Vagina (tissue), 2 donors: ENCODE results near the gene DACH1. TPM values are rescaled to one million over a fixed set of nuclear protein-coding genes. Genes with fewer than 3 reads are reported as not detected.

Experiments used
- DNase-seq, 2 donors: peaks; one replicate each; pipeline ENCODE4 v3.0.0-alpha.2; 2017; ENCODE audit errors: extremely low spot score in 2 of 2
- H3K27ac ChIP-seq: fragments of 200-600 bp; sonication (generic); one replicate; pipeline ENCODE4 v1.5.1; 2019
- H3K27me3 ChIP-seq: fragments of 200-600 bp; sonication (generic); one replicate; pipeline ENCODE4 v1.5.1; 2019
- H3K36me3 ChIP-seq, 2 donors: fragments of 200-600 bp; sonication (generic); one replicate each; pipeline ENCODE4 v1.5.1; 2017 to 2019
- H3K4me1 ChIP-seq: fragments of 200-600 bp; sonication (generic); one replicate; pipeline ENCODE4 v1.5.1; 2019
- H3K4me3 ChIP-seq, 2 donors: fragments of 200-600 bp; sonication (generic); 1 replicate in 1 of 2; 2 replicates in 1 of 2; pipeline ENCODE4 v1.5.1; 2016 to 2019
- H3K9me3 ChIP-seq: fragments of 200-600 bp; sonication (generic); one replicate; pipeline ENCODE4 v1.5.1; 2019
- POLR2A ChIP-seq, 2 donors: fragments of 450-650 bp; IDR thresholded peaks; one replicate each; pipeline ENCODE4 v1.6.1; 2017; ENCODE audit warnings: antibody characterized with exemption in 2 of 2, mild to moderate bottlenecking in 2 of 2, moderate library complexity in 2 of 2
- POLR2AphosphoS5 ChIP-seq, 2 donors: sonication (generic); formaldehyde crosslinking; IDR thresholded peaks; one replicate each; pipeline ENCODE4 v1.9.0; 2017; ENCODE audit warnings: antibody characterized with exemption in 2 of 2, mild to moderate bottlenecking in 2 of 2, low read depth in 1 of 2; ENCODE audit not compliant: insufficient read depth in 1 of 2
- intact Hi-C: fragments of 100-400 bp; cut with DNase I; formaldehyde crosslinking; loops from one replicate; pipeline ENCODE4 v1.15.1; 2023
- total RNA-seq: library from RNA; depleted of rRNA; stranded (reverse); fragments of >200 nt; gene quantifications from one replicate; pipeline ENCODE4 v1.2.3, GENCODE V29; 2016
- TF ChIP-seq, protein P1 (sequence below), 3 experiments: fragments of 450-650 bp in 2 of 3; fragments of 200-600 bp in 1 of 3; sonication (generic) in 1 of 3; IDR thresholded peaks; one replicate each; pipeline ENCODE4 v1.5.1; 2017 to 2019; ENCODE audit warnings: antibody characterized with exemption in 3 of 3, mild to moderate bottlenecking in 2 of 3, moderate library complexity in 2 of 3

DACH1 gene
- total RNA-seq, 1 donor from 2014 or later: 7.9 TPM

DNA sequence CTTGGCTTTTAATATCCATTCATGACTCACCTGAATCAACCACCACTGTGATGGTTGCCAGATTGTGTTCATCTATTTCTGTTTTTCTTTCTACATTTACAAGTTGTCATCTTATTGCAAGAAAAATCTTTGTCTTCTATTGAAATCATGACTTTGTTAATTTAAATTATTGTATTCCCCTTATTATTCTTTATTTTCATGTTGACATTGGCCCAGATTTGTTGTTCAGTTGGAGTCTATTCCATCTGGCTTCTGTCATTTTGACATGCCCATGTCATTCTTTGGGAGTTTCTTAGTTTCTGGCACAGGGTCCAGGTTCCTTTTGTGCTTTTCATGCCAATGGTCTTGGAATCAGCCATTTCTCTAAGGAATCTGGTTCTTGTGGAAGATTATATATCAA, 19.9 kb upstream of the DACH1 start:
- TF ChIP-seq, protein P1, sequence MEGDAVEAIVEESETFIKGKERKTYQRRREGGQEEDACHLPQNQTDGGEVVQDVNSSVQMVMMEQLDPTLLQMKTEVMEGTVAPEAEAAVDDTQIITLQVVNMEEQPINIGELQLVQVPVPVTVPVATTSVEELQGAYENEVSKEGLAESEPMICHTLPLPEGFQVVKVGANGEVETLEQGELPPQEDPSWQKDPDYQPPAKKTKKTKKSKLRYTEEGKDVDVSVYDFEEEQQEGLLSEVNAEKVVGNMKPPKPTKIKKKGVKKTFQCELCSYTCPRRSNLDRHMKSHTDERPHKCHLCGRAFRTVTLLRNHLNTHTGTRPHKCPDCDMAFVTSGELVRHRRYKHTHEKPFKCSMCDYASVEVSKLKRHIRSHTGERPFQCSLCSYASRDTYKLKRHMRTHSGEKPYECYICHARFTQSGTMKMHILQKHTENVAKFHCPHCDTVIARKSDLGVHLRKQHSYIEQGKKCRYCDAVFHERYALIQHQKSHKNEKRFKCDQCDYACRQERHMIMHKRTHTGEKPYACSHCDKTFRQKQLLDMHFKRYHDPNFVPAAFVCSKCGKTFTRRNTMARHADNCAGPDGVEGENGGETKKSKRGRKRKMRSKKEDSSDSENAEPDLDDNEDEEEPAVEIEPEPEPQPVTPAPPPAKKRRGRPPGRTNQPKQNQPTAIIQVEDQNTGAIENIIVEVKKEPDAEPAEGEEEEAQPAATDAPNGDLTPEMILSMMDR (IDR thresholded peaks at IDR 0.05): no peak
- TF ChIP-seq POLR2AphosphoS5 (IDR thresholded peaks at IDR 0.05; ENCODE audit: insufficient read depth in 1 of 2, low read depth in 1 of 2) (no peak), POLR2A (IDR thresholded peaks at IDR 0.05) (no peak)
- H3K4me3 ChIP-seq: no peak overlapping the region
- H3K27ac ChIP-seq: no peak overlapping the region
- H3K9me3 ChIP-seq: no peaks in the 10 kb centered on the region
- intact Hi-C loops: no loop called here
- DNase-seq: no peak
- H3K4me1 ChIP-seq: no peaks in the 10 kb centered on the region
- no peaks in the 10 kb centered on the region for H3K36me3 ChIP-seq
- no peaks in the 10 kb centered on the region for H3K27me3 ChIP-seq

- Histone ChIP-seq H3K9me3 (no peaks in the 10 kb centered on the region), H3K4me1 (peaks cover 4% of the 10 kb centered on the region), H3K36me3 (no peaks in the 10 kb centered on the region), H3K27ac (no peak overlapping the region), H3K4me3 (no peak overlapping the region), H3K27me3 (no peaks in the 10 kb centered on the region)
- no peak for DNase-seq
- TF ChIP-seq, protein P1 (IDR thresholded peaks at IDR 0.05): no peak
- TF ChIP-seq POLR2AphosphoS5 (IDR thresholded peaks at IDR 0.05; ENCODE audit: insufficient read depth in 1 of 2, low read depth in 1 of 2): no peak
- no peak for TF ChIP-seq POLR2A (IDR thresholded peaks at IDR 0.05)
- intact Hi-C loops: no loop called here
These were observed 15.1 kb upstream of the DACH1 start for GRCh38 chr13:71882120-71882519.

DNA sequence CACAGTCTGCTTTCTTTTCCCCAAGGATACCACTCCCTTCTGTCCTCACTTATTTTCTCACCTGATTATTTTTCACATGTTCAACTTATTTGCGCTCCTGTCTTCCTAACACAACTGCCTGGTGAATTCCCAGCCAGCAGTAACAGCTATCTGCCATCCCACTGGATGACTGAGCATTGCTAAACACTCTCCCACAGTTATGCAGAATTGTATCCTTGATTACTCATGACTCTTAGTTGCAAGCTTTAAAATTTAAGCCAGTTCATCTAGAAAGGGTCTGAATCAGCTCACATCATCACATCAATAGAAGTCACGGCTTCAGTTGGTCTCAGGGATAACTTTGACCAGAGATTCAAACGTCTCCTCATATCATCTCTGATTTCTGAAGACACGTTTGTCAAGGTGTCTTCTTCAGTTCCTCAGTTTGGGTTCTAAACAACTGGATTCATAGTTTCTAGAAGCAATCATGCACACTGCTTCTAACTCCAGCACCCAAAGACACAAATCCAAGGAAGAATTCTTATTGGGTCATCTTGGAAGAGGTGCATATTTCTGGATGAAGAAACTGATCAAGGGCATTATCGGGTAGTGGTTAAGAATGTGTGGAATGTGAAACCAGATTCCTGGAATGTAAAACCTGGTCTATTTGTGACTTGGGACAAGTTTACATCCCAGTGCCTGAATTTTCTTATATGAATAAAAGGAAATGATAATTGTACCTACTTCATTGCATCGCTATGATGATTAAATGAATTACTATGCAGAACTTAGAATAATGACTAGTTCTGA, 13.9 kb upstream of the DACH1 start:
- H3K4me1 ChIP-seq: peaks cover 4% of the 10 kb centered on the region
- TF ChIP-seq, protein P1 (IDR thresholded peaks at IDR 0.05): no peak
- no peak for TF ChIP-seq POLR2AphosphoS5 (IDR thresholded peaks at IDR 0.05; ENCODE audit: insufficient read depth in 1 of 2, low read depth in 1 of 2)
- no peak for TF ChIP-seq POLR2A (IDR thresholded peaks at IDR 0.05)

GRCh38 chr13:71879808-71880344, 12.9 kb upstream of the DACH1 start:
- peaks cover 4% of the 10 kb centered on the region for H3K4me1 ChIP-seq
- H3K36me3 ChIP-seq: no peaks in the 10 kb centered on the region

More for the DNA sequence above, 13.9 kb upstream of the DACH1 start:
- intact Hi-C loops: no loop called here
- Histone ChIP-seq H3K27ac (no peak overlapping the region), H3K27me3 (no peaks in the 10 kb centered on the region), H3K9me3 (no peaks in the 10 kb centered on the region), H3K4me3 (no peak overlapping the region), H3K36me3 (no peaks in the 10 kb centered on the region)
- no peak for DNase-seq

More at GRCh38 chr13:71879808-71880344, 12.9 kb upstream of the DACH1 start:
- Histone ChIP-seq H3K27ac (no peak overlapping the region), H3K27me3 (no peaks in the 10 kb centered on the region), H3K4me3 (no peak overlapping the region), H3K9me3 (no peaks in the 10 kb centered on the region)
- TF ChIP-seq POLR2A (IDR thresholded peaks at IDR 0.05): no peak
- TF ChIP-seq, protein P1 (IDR thresholded peaks at IDR 0.05): no peak
- TF ChIP-seq POLR2AphosphoS5 (IDR thresholded peaks at IDR 0.05; ENCODE audit: insufficient read depth in 1 of 2, low read depth in 1 of 2): no peak
- intact Hi-C loops: no loop called here
- no peak for DNase-seq
